ENCODE results near the gene DRD2. TPM values are rescaled to one million over a fixed set of nuclear protein-coding genes. Genes with fewer than 3 reads are reported as not detected.

The DRD2 gene
- total RNA-seq, 1 experiment from 2014 or later, result 0.44 TPM

- no peaks in the 10 kb centered on the region for H3K36me3 Mint-ChIP-seq (ENCODE audit: insufficient read depth in 1 of 3, low read depth in 3 of 3)
- Histone ChIP-seq H2BK15ac (ENCODE audit: low read depth, low read length) (no peak overlapping the region), H3K23ac (ENCODE audit: insufficient read length, low read depth, low read length) (no peak overlapping the region), H3K56ac (ENCODE audit: insufficient read length, low read depth, low read length) (no peak overlapping the region), H2AFZ (ENCODE audit: low read length) (no peak overlapping the region), H3K79me1 (ENCODE audit: insufficient read depth, low read depth, low read length, poor library complexity, severe bottlenecking) (no peaks in the 10 kb centered on the region), H4K91ac (ENCODE audit: insufficient read length, low read depth, low read length) (no peak overlapping the region), H4K8ac (replicated peaks; ENCODE audit: insufficient read length, low read depth, low read length) (no peak overlapping the region), H2BK120ac (ENCODE audit: low read depth, low read length, poor library complexity, severe bottlenecking) (no peak overlapping the region), H3K27ac (ENCODE audit: insufficient read length, low read depth, low read length) (no peak overlapping the region), H2BK20ac (ENCODE audit: low read depth, low read length, poor library complexity, severe bottlenecking) (no peak overlapping the region), H3K79me2 (ENCODE audit: insufficient read depth, low read length) (no peaks in the 10 kb centered on the region), H3K14ac (ENCODE audit: insufficient read depth, low read length) (no peak overlapping the region), H3K18ac (ENCODE audit: insufficient read length, low read depth, low read length) (no peak overlapping the region), H2AK5ac (ENCODE audit: insufficient read length, low read length) (no peak overlapping the region), H2BK5ac (ENCODE audit: insufficient read length, low read length) (no peak overlapping the region), H4K5ac (ENCODE audit: insufficient read length, low read depth, low read length) (no peak overlapping the region), H2BK12ac (ENCODE audit: insufficient read length, low read depth, low read length) (no peak overlapping the region), H3K23me2 (ENCODE audit: insufficient read length, low read depth, low read length, poor library complexity, severe bottlenecking) (no peaks in the 10 kb centered on the region), H3K4ac (ENCODE audit: low read depth, low read length) (no peak overlapping the region), H3K9ac (ENCODE audit: extremely low read depth, insufficient read length, low read length) (no peak overlapping the region), H3K4me1 (ENCODE audit: insufficient read depth, low read length) (no peaks in the 10 kb centered on the region), H3K4me2 (ENCODE audit: insufficient read depth, insufficient read length, low read length) (no peak overlapping the region), H4K20me1 (ENCODE audit: control insufficient read depth, insufficient read depth, insufficient read length) (no peaks in the 10 kb centered on the region), H3K9me3 (ENCODE audit: control insufficient read depth, low read depth, low read length) (no peaks in the 10 kb centered on the region), H3T11ph (ENCODE audit: low read length) (no peak overlapping the region), H3K27me3 (ENCODE audit: insufficient read depth, low read length) (no peaks in the 10 kb centered on the region)
- H3K4me3 Mint-ChIP-seq, result no peak overlapping the region
- DNase-seq, result no peak
- peaks cover 23% of the 10 kb centered on the region for H3K27me3 Mint-ChIP-seq (ENCODE audit: low read depth)
- no peak overlapping the region for H3K27ac Mint-ChIP-seq
- TF ChIP-seq CTCF (conservative IDR thresholded peaks at IDR 0.05), result no peak
- no peaks in the 10 kb centered on the region for H3K4me1 Mint-ChIP-seq
- no CpG with 5 or more reads among the region's 4 CpGs for WGBS (ENCODE audit: extremely low coverage, insufficient read length, low lambda C conversion rate)
- no peaks in the 10 kb centered on the region for H3K9me3 Mint-ChIP-seq
These were observed 22.1 kb upstream of the DRD2 start for GRCh38 chr11:113497066-113497910.

All from H9 (cell line).